Fibroblast of lung (primary cell): ENCODE results near the gene JDP2.

Source experiments
- EZH2 ChIP-seq: IDR thresholded peaks from 2 replicates; pipeline ENCODE4 v1.5.1; 2012; ENCODE audit warnings: low read length, control low read depth, mild to moderate bottlenecking; ENCODE audit errors: missing control alignments
- TF ChIP-seq, protein P1 (sequence below), 2 donors: IDR thresholded peaks in 1 of 2; conservative IDR thresholded peaks in 1 of 2; 1 replicate in 1 of 2; 2 replicates in 1 of 2; pipeline ENCODE4 v1.5.1; 2011 to 2012; ENCODE audit warnings: low read length in 2 of 2, control low read depth in 1 of 2, inconsistent platforms in 1 of 2, low read depth in 1 of 2, mild to moderate bottlenecking in 1 of 2

DNA sequence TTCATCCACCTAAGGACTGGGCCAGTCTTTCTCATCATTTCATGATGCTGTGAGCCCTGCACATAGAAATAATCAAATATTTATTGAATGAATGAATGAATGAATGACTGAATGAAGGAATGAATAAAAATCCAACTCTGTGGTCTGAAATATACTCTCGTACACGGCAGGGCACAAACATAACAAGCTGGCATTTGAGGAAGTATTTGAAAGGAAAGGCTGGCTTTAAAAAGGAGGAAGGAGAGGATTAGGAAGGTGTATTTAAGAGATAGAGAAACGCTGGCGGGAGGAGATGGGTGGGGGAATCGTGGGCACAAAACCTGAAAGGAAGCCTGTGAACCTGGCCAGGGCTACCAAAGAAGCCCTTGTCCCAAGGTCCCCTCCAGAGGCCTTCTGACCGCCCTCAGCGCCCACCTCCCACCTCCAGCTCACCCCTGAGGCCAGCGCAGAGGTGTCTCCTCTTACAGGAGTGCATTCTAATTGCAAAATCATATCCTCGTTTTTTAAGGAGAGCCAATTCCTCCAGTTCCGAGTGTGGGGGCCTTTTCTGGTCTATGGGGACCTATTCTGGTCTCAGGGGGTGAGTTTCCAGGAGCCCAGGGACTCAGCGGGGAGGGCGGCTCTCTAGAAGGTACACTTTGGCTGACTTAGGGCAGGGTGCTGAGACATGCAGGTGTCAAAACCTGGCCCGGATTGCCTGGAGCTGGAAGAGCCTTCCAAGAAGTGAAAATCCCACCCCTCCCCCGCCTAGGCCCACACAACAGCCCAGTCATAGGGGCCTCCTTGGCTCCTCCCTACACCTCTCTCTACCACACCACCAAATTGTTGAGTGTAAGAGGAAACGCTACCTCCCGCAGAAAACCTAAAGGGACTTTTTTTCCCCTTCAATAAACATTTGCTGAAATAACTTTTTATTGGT lies 8.7 kb upstream of the JDP2 start:
- TF ChIP-seq, protein P1, sequence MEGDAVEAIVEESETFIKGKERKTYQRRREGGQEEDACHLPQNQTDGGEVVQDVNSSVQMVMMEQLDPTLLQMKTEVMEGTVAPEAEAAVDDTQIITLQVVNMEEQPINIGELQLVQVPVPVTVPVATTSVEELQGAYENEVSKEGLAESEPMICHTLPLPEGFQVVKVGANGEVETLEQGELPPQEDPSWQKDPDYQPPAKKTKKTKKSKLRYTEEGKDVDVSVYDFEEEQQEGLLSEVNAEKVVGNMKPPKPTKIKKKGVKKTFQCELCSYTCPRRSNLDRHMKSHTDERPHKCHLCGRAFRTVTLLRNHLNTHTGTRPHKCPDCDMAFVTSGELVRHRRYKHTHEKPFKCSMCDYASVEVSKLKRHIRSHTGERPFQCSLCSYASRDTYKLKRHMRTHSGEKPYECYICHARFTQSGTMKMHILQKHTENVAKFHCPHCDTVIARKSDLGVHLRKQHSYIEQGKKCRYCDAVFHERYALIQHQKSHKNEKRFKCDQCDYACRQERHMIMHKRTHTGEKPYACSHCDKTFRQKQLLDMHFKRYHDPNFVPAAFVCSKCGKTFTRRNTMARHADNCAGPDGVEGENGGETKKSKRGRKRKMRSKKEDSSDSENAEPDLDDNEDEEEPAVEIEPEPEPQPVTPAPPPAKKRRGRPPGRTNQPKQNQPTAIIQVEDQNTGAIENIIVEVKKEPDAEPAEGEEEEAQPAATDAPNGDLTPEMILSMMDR (conservative IDR thresholded peaks at IDR 0.05 in 1 of 2, IDR thresholded peaks at IDR 0.05 in 1 of 2; ENCODE audit: low read depth in 1 of 2, low read length in 2 of 2): no peak
- TF ChIP-seq EZH2: no peak
